GM23248 (cell line): Measurements from ENCODE around the gene SHISAL2A. TPM values are rescaled to one million over a fixed set of nuclear protein-coding genes. Genes with fewer than 3 reads are reported as not detected.

Source experiments
- DNase-seq: peaks from one replicate; pipeline ENCODE4 v3.0.0-alpha.2; 2015
- H2AFZ ChIP-seq: fragments of 200-600 bp; sonication (generic); 2 replicates; pipeline ENCODE4 v1.6.1; 2016; ENCODE audit warnings: antibody characterized with exemption
- H3F3A ChIP-seq: fragments of 200-600 bp; sonication (generic); 2 replicates; pipeline ENCODE4 v1.6.1; 2016; ENCODE audit warnings: mild to moderate bottlenecking, antibody characterized with exemption, mixed run types; ENCODE audit not compliant: insufficient read depth
- H3K27ac ChIP-seq: fragments of 200-600 bp; sonication (generic); 2 replicates; pipeline ENCODE4 v1.5.1; 2016; ENCODE audit warnings: mild to moderate bottlenecking
- H3K27me3 ChIP-seq: fragments of 200-600 bp; sonication (generic); replicated peaks from 2 replicates; pipeline ENCODE4 v1.6.1; 2016; ENCODE audit warnings: mild to moderate bottlenecking; ENCODE audit not compliant: insufficient read depth
- H3K36me3 ChIP-seq: fragments of 200-600 bp; sonication (generic); 2 replicates; pipeline ENCODE4 v1.6.1; 2016; ENCODE audit warnings: low read depth, mild to moderate bottlenecking
- H3K4me1 ChIP-seq: fragments of 200-600 bp; sonication (generic); 2 replicates; pipeline ENCODE4 v1.6.1; 2016; ENCODE audit warnings: mild to moderate bottlenecking; ENCODE audit not compliant: insufficient read depth
- H3K4me2 ChIP-seq: fragments of 200-600 bp; sonication (generic); one replicate; pipeline ENCODE4 v1.6.1; 2016; ENCODE audit warnings: mild to moderate bottlenecking; ENCODE audit not compliant: unreplicated experiment
- H3K4me3 ChIP-seq: fragments of 200-600 bp; sonication (generic); 2 replicates; pipeline ENCODE4 v1.5.1; 2016; ENCODE audit warnings: mild to moderate bottlenecking
- H3K79me2 ChIP-seq: fragments of 200-600 bp; sonication (generic); 2 replicates; pipeline ENCODE4 v1.6.1; 2016; ENCODE audit warnings: mild to moderate bottlenecking; ENCODE audit not compliant: insufficient read depth
- H3K9ac ChIP-seq: fragments of 200-600 bp; sonication (generic); 2 replicates; pipeline ENCODE4 v1.6.1; 2016; ENCODE audit warnings: mild to moderate bottlenecking
- H3K9me2 ChIP-seq: fragments of 200-600 bp; sonication (generic); 2 replicates; pipeline ENCODE4 v1.6.1; 2016; ENCODE audit warnings: mixed run types, mild to moderate bottlenecking, moderate library complexity; ENCODE audit not compliant: insufficient read depth
- H3K9me3 ChIP-seq: fragments of 200-600 bp; sonication (generic); one replicate; pipeline ENCODE4 v1.6.1; 2017; ENCODE audit warnings: low read depth
- H4K20me1 ChIP-seq: fragments of 200-600 bp; sonication (generic); 2 replicates; pipeline ENCODE4 v1.6.0; 2016; ENCODE audit not compliant: insufficient read depth
- EZH2 ChIP-seq: fragments of 200-600 bp; sonication (generic); IDR thresholded peaks from 2 replicates; pipeline ENCODE4 v1.6.1; 2018; ENCODE audit warnings: antibody characterized with exemption, mild to moderate bottlenecking; ENCODE audit not compliant: insufficient read depth, poor library complexity, severe bottlenecking
- EZH2phosphoT487 ChIP-seq: fragments of 200-600 bp; sonication (generic); IDR thresholded peaks from 2 replicates; pipeline ENCODE4 v1.6.1; 2018; ENCODE audit warnings: antibody characterized with exemption, moderate library complexity, mild to moderate bottlenecking, low read depth; ENCODE audit not compliant: insufficient read depth
- WGBS, 2 experiments: methylation state at CpG; one replicate each; pipeline ENCODE4 v1.1.6; 2015 to 2017; ENCODE audit warnings: low lambda C conversion rate in 2 of 2, low coverage in 1 of 2; ENCODE audit errors: missing lambda C conversion rate in 2 of 2; 5-methylcytosine and 5-hydroxymethylcytosine counted together
- in situ Hi-C: fragments of 300-500 bp; cut with MboI; formaldehyde crosslinking; loops from 2 replicates; pipeline ENCODE4 v1.15.0; 2020
- polyA plus RNA-seq: library from polyadenylated mRNA; unstranded; fragments of >200 nt; fragmentation: Nextera tagmentation; extraction: Ambion mirVana; gene quantifications from 2 replicates; pipeline ENCODE4 v1.2.1, GENCODE V29; 2016
- total RNA-seq: library from RNA; depleted of rRNA; stranded (reverse); fragments of >200 nt; shearing (Covaris generic); gene quantifications from 2 replicates; pipeline ENCODE4 v1.2.3, GENCODE V29; 2014

The SHISAL2A gene
- total and polyA plus RNA-seq, 2 experiments from 2014 or later = not detected

GRCh38 chr1:52613636-52614373 is 19.2 kb upstream of the SHISAL2A start:
- Histone ChIP-seq H3K4me3 (no peak overlapping the region), H4K20me1 (no peaks in the 10 kb centered on the region), H3K4me2 (no peak overlapping the region), H2AFZ (no peak overlapping the region), H3K27me3 (no peaks in the 10 kb centered on the region), H3K9me2 (no peaks in the 10 kb centered on the region), H3F3A (no peaks in the 10 kb centered on the region), H3K79me2 (no peaks in the 10 kb centered on the region), H3K36me3 (no peaks in the 10 kb centered on the region), H3K9me3 (no peaks in the 10 kb centered on the region), H3K4me1 (no peaks in the 10 kb centered on the region), H3K27ac (no peak overlapping the region), H3K9ac (no peak overlapping the region)
- no peak for DNase-seq
- no peak for TF ChIP-seq EZH2phosphoT487
- TF ChIP-seq EZH2 = no peak
- 32 to 40% methylated on average over 2 of the region's 2 CpGs for WGBS, 2 experiments
- in situ Hi-C loops = no loop called here

- Histone ChIP-seq H3K27ac (no peak overlapping the region), H3K9me2 (no peaks in the 10 kb centered on the region), H3K9me3 (no peaks in the 10 kb centered on the region), H3K4me2 (no peak overlapping the region), H3K36me3 (no peaks in the 10 kb centered on the region), H3K4me1 (no peaks in the 10 kb centered on the region), H3K79me2 (no peaks in the 10 kb centered on the region), H3K9ac (no peak overlapping the region), H3K4me3 (no peak overlapping the region), H3F3A (no peaks in the 10 kb centered on the region), H4K20me1 (no peaks in the 10 kb centered on the region), H2AFZ (no peak overlapping the region), H3K27me3 (no peaks in the 10 kb centered on the region)
- no peak for TF ChIP-seq EZH2phosphoT487
- no peak for TF ChIP-seq EZH2
- WGBS, 2 experiments = 76 to 86% methylated on average over 4 to 5 of the region's 5 CpGs
- in situ Hi-C loops = no loop called here
- no peak for DNase-seq
Observed at GRCh38 chr1:52614671-52615070, 18.3 kb upstream of the SHISAL2A start.

- H3K9me2 ChIP-seq = no peaks in the 10 kb centered on the region
- DNase-seq = no peak
- 72% methylated on average over 5 of the region's 5 CpGs for WGBS, 2 experiments
- H3K4me1 ChIP-seq = no peaks in the 10 kb centered on the region
- no peaks in the 10 kb centered on the region for H3K27me3 ChIP-seq
- no peak overlapping the region for H3K27ac ChIP-seq
- no peaks in the 10 kb centered on the region for H3K79me2 ChIP-seq
- no peaks in the 10 kb centered on the region for H3K36me3 ChIP-seq
- TF ChIP-seq EZH2 (no peak), EZH2phosphoT487 (no peak)
- H4K20me1 ChIP-seq = no peaks in the 10 kb centered on the region
- no peak overlapping the region for H3K4me2 ChIP-seq
- in situ Hi-C loops = no loop called here
- no peak overlapping the region for H3K4me3 ChIP-seq
- no peak overlapping the region for H2AFZ ChIP-seq
- H3K9me3 ChIP-seq = no peaks in the 10 kb centered on the region
- H3K9ac ChIP-seq = no peak overlapping the region
- no peaks in the 10 kb centered on the region for H3F3A ChIP-seq
Observed at GRCh38 chr1:52615489-52616042, 17.4 kb upstream of the SHISAL2A start.

GRCh38 chr1:52621950-52622349 is 11.0 kb upstream of the SHISAL2A start:
- H3K79me2 ChIP-seq = no peaks in the 10 kb centered on the region
- no peaks in the 10 kb centered on the region for H3K9me2 ChIP-seq
- no peak for TF ChIP-seq EZH2
- no peak for TF ChIP-seq EZH2phosphoT487
- no peaks in the 10 kb centered on the region for H3K36me3 ChIP-seq
- no peak overlapping the region for H3K27ac ChIP-seq
- 53 to 64% methylated on average over 2 of the region's 2 CpGs for WGBS, 2 experiments
- no peaks in the 10 kb centered on the region for H3F3A ChIP-seq
- H3K9ac ChIP-seq = no peak overlapping the region
- in situ Hi-C loops = no loop called here
- H3K4me2 ChIP-seq = no peak overlapping the region
- H3K4me3 ChIP-seq = no peak overlapping the region
- H3K9me3 ChIP-seq = no peaks in the 10 kb centered on the region
- H4K20me1 ChIP-seq = no peaks in the 10 kb centered on the region
- H3K27me3 ChIP-seq = no peaks in the 10 kb centered on the region
- no peak overlapping the region for H2AFZ ChIP-seq
- no peaks in the 10 kb centered on the region for H3K4me1 ChIP-seq
- DNase-seq = no peak
